Psoas muscle (tissue), 8 donors: ENCODE data around the gene NCAM1. TPM values are rescaled to one million over a fixed set of nuclear protein-coding genes. Genes with fewer than 3 reads are reported as not detected.

Experiments
- ATAC-seq, 4 donors: fragments of 200-7000 bp; cut with Tn5 transposase; one replicate each; pipeline ENCODE4 v1.9.1; 2020; ENCODE audit warnings: moderate library complexity in 3 of 4, mild to moderate bottlenecking in 2 of 4
- DNase-seq, 2 donors: peaks; one replicate each; pipeline ENCODE4 v3.0.0-alpha.2; 2020
- H3K27ac ChIP-seq: fragments of 200-600 bp; one replicate; pipeline ENCODE4 v1.8.0; 2022
- H3K27me3 ChIP-seq, 3 donors: fragments of 200-600 bp in 1 of 3; one replicate each; pipeline versions ENCODE4 v1.6.1 to v1.8.0; 2013 to 2022; ENCODE audit warnings: low read length in 2 of 3, mild to moderate bottlenecking in 2 of 3, moderate library complexity in 1 of 3; ENCODE audit not compliant: insufficient read depth in 3 of 3
- H3K36me3 ChIP-seq, 2 donors: fragments of 200-600 bp in 1 of 2; one replicate each; pipeline versions ENCODE4 v1.6.1 to v1.8.0; 2013 to 2022; ENCODE audit warnings: low read depth in 1 of 2, mild to moderate bottlenecking in 1 of 2, moderate library complexity in 1 of 2; ENCODE audit not compliant: insufficient read depth in 1 of 2
- H3K4me1 ChIP-seq: fragments of 200-600 bp; one replicate; pipeline ENCODE4 v1.8.0; 2022
- H3K4me3 ChIP-seq: fragments of 200-600 bp; one replicate; pipeline ENCODE4 v1.8.0; 2022; ENCODE audit warnings: mild to moderate bottlenecking
- H3K9me3 ChIP-seq: fragments of 200-600 bp; one replicate; pipeline ENCODE4 v1.8.0; 2022
- CTCF ChIP-seq: fragments of 200-600 bp; IDR thresholded peaks from one replicate; pipeline ENCODE4 v1.8.0; 2022; ENCODE audit warnings: antibody characterized with exemption
- WGBS, 3 donors: extraction: QIAGEN DNeasy Blood & Tissue Kit; methylation state at CpG; one replicate each; pipeline versions ENCODE4 v1.1.6 to v1.1.7; 2013; 5-methylcytosine and 5-hydroxymethylcytosine counted together
- intact Hi-C, 2 donors: fragments of 100-400 bp; cut with DNase I; formaldehyde crosslinking; loops; one replicate each; pipeline versions ENCODE4 v1.11.0 to v1.14.2; 2022
- polyA plus RNA-seq, 3 donors: library from polyadenylated mRNA; stranded (reverse); fragments of 200-250 nt; gene quantifications; one replicate each; pipeline ENCODE4 v1.2.3, GENCODE V29; 2013
- total RNA-seq, 4 donors: library from RNA; stranded (reverse); fragmentation: NEBNext Ultra II Directional in 2 of 4; extraction: Animal tissue kit (Norgen Biotek cat#: 25700) in 2 of 4; gene quantifications; one replicate each; pipeline versions ENCODE4 v1.2.1 to v1.2.4, GENCODE V29; 2021 to 2023
- donor health status: healthy with polysubstance abuse.
- donor health status: DM: no; HTN: no; CAD: no; lungs with moderate emphysema.
- donor health status: Bipolar disorder and iron deficiency.
- donor health status: healthy.
- donor health status: DM: yes; HTN: yes; CAD: no.
- donor health status: DM: no; HTN: no; CAD: no.
- donor health status: DM: no; HTN: no; CAD: no.
- donor health status: DM: yes; HTN: yes; CAD: no.

Gene NCAM1
- total and polyA plus RNA-seq, 7 donors = 1.3 to 50.3 (median 3.0) TPM

GRCh38 chr11:113271551-113272245 is 310.5 kb downstream of the NCAM1 start:
- H3K9me3 ChIP-seq = no peaks in the 10 kb centered on the region
- no peak overlapping the region for H3K27ac ChIP-seq
- no peak for DNase-seq
- H3K27me3 ChIP-seq = no peaks in the 10 kb centered on the region
- no peak overlapping the region for H3K4me3 ChIP-seq
- intact Hi-C loops = no loop called here
- 76 to 81% (median 77%) methylated on average over 14 of the region's 14 CpGs for WGBS, 3 donors
- ATAC-seq = no peak
- H3K4me1 ChIP-seq = no peaks in the 10 kb centered on the region
- no peak for TF ChIP-seq CTCF
- H3K36me3 ChIP-seq = no peaks in the 10 kb centered on the region

GRCh38 chr11:113272281-113272680 is 311.1 kb downstream of the NCAM1 start:
- ATAC-seq (no peak), DNase-seq (no peak)
- H3K4me1 ChIP-seq = no peaks in the 10 kb centered on the region
- no peak overlapping the region for H3K27ac ChIP-seq
- no peaks in the 10 kb centered on the region for H3K27me3 ChIP-seq
- 59 to 62% (median 60%) methylated on average over 5 of the region's 5 CpGs for WGBS, 3 donors
- intact Hi-C loops = no loop called here
- no peak overlapping the region for H3K4me3 ChIP-seq
- H3K9me3 ChIP-seq = no peaks in the 10 kb centered on the region
- no peak for TF ChIP-seq CTCF
- no peaks in the 10 kb centered on the region for H3K36me3 ChIP-seq

GRCh38 chr11:113272927-113273615 is 311.9 kb downstream of the NCAM1 start:
- ATAC-seq = no peak
- intact Hi-C loops = no loop called here
- no peak overlapping the region for H3K27ac ChIP-seq
- H3K4me1 ChIP-seq = no peaks in the 10 kb centered on the region
- 89 to 90% (median 89%) methylated on average over 31 to 34 of the region's 34 CpGs for WGBS, 3 donors
- TF ChIP-seq CTCF = no peak
- H3K9me3 ChIP-seq = no peaks in the 10 kb centered on the region
- DNase-seq = no peak
- H3K4me3 ChIP-seq = no peak overlapping the region
- H3K27me3 ChIP-seq = no peaks in the 10 kb centered on the region
- H3K36me3 ChIP-seq = no peaks in the 10 kb centered on the region

GRCh38 chr11:113273720-113274119 is 312.5 kb downstream of the NCAM1 start:
- intact Hi-C loops = no loop called here
- H3K4me3 ChIP-seq = no peak overlapping the region
- 93 to 95% (median 95%) methylated on average over 10 of the region's 10 CpGs for WGBS, 3 donors

More at GRCh38 chr11:113273720-113274119, 312.5 kb downstream of the NCAM1 start:
- H3K9me3 ChIP-seq = no peaks in the 10 kb centered on the region
- no peaks in the 10 kb centered on the region for H3K27me3 ChIP-seq
- DNase-seq (no peak), ATAC-seq (no peak)
- TF ChIP-seq CTCF = no peak
- no peak overlapping the region for H3K27ac ChIP-seq
- no peaks in the 10 kb centered on the region for H3K4me1 ChIP-seq
- H3K36me3 ChIP-seq = no peaks in the 10 kb centered on the region
